Ureter (tissue), 1 donor: ENCODE data around the gene USP43. TPM values are rescaled to one million over a fixed set of nuclear protein-coding genes. Genes with fewer than 3 reads are reported as not detected.
"Not testable (repeated sequence)": the region's sequence is repeated elsewhere in the genome, so short reads cannot be mapped to it uniquely, and the experiment has no call there.

Experiments used
- DNase-seq: peaks from one replicate; pipeline ENCODE4 v3.0.0-alpha.2; 2020; ENCODE audit warnings: low spot score
- total RNA-seq: library from RNA; stranded (reverse); gene quantifications from one replicate; pipeline ENCODE4 v1.2.4, GENCODE V29; 2023
- donor health status: DM: yes; HTN: yes; CAD: no.

The USP43 gene
- total RNA-seq, 1 donor from 2014 or later: 7.6 TPM

- DNase-seq: no peak
These were observed 13.4 kb downstream of the USP43 start for GRCh38 chr17:9658593-9659211.

GRCh38 chr17:9661027-9661426, 15.7 kb downstream of the USP43 start:
- DNase-seq: no peak

- DNase-seq: not testable (repeated sequence)
These were observed 18.2 kb downstream of the USP43 start for GRCh38 chr17:9663511-9663910.

GRCh38 chr17:9666461-9667050, 21.2 kb downstream of the USP43 start:
- no peak for DNase-seq

- DNase-seq: no peak
These were observed 23.2 kb downstream of the USP43 start for GRCh38 chr17:9668517-9668916.

GRCh38 chr17:9669551-9670008, 24.3 kb downstream of the USP43 start:
- no peak for DNase-seq

GRCh38 chr17:9670596-9670995, 25.3 kb downstream of the USP43 start:
- DNase-seq: no peak

GRCh38 chr17:9671559-9671958, 26.2 kb downstream of the USP43 start:
- no peak for DNase-seq

GRCh38 chr17:9672266-9672665, 26.9 kb downstream of the USP43 start:
- DNase-seq: no peak

GRCh38 chr17:9672691-9673090, 27.4 kb downstream of the USP43 start:
- no peak for DNase-seq

GRCh38 chr17:9676084-9676483, 30.8 kb downstream of the USP43 start:
- DNase-seq: no peak

- no peak for DNase-seq
These were observed 31.5 kb downstream of the USP43 start for GRCh38 chr17:9676820-9677310.

GRCh38 chr17:9677411-9677810, 32.1 kb downstream of the USP43 start:
- no peak for DNase-seq

- DNase-seq: no peak
These were observed 32.6 kb downstream of the USP43 start for GRCh38 chr17:9677896-9678295.

GRCh38 chr17:9684955-9685621, 39.8 kb downstream of the USP43 start:
- DNase-seq: no peak

GRCh38 chr17:9693755-9694154, 48.4 kb downstream of the USP43 start:
- no peak for DNase-seq

- DNase-seq: no peak
These were observed 51.1 kb downstream of the USP43 start for GRCh38 chr17:9696279-9697044.

GRCh38 chr17:9700136-9700535, 54.8 kb downstream of the USP43 start:
- no peak for DNase-seq

- no peak for DNase-seq
These were observed 55.6 kb downstream of the USP43 start for GRCh38 chr17:9700754-9701476.

- no peak for DNase-seq
These were observed 57.2 kb downstream of the USP43 start for GRCh38 chr17:9702482-9702881.

GRCh38 chr17:9702914-9703780, 57.8 kb downstream of the USP43 start:
- no peak for DNase-seq
